Right cardiac atrium (tissue), 5 donors: ENCODE results near the gene RELT. TPM values are rescaled to one million over a fixed set of nuclear protein-coding genes. Genes with fewer than 3 reads are reported as not detected.

Experiments
- ATAC-seq, 2 donors: fragments of 200-7000 bp; cut with Tn5 transposase; one replicate each; pipeline versions ENCODE4 v1.8.0 to v1.9.1; 2020; ENCODE audit warnings: moderate library complexity in 2 of 2, mild to moderate bottlenecking in 1 of 2
- DNase-seq, 3 donors: peaks; one replicate each; pipeline ENCODE4 v3.0.0-alpha.2; 2020
- H3K27ac ChIP-seq: one replicate; pipeline ENCODE4 v1.5.1; 2013; ENCODE audit warnings: mild to moderate bottlenecking, low read length, control low read depth, moderate library complexity
- H3K27me3 ChIP-seq: one replicate; pipeline ENCODE4 v1.6.1; 2013; ENCODE audit not compliant: control insufficient read depth, insufficient read depth
- H3K4me1 ChIP-seq: one replicate; pipeline ENCODE4 v1.6.1; 2013; ENCODE audit warnings: low read length; ENCODE audit not compliant: control insufficient read depth, insufficient read depth
- H3K4me3 ChIP-seq: one replicate; pipeline ENCODE4 v1.5.1; 2013; ENCODE audit warnings: low read length, control low read depth
- H3K9me3 ChIP-seq: one replicate; pipeline ENCODE4 v1.6.1; 2013; ENCODE audit warnings: low read length; ENCODE audit not compliant: control insufficient read depth
- WGBS: extraction: QIAGEN DNeasy Blood & Tissue Kit; methylation state at CpG from one replicate; pipeline ENCODE4 v1.1.7; 2013; 5-methylcytosine and 5-hydroxymethylcytosine counted together
- intact Hi-C, 4 donors: fragments of 100-400 bp; cut with DNase I; formaldehyde crosslinking; loops; one replicate each; pipeline versions ENCODE4 v1.11.0 to v1.14.0; 2022 to 2023
- long read RNA-seq, 4 donors: library from polyadenylated mRNA; unstranded; transcript quantifications; one replicate each; pipeline ENCODE4 v2.0.0, GENCODE V29; 2020 to 2021
- polyA plus RNA-seq: library from polyadenylated mRNA; stranded (reverse); fragments of 200-250 nt; gene quantifications from one replicate; pipeline ENCODE4 v1.2.3, GENCODE V29; 2013
- total RNA-seq, 4 donors: library from RNA; stranded (reverse); fragmentation: NEBNext Ultra II Directional; extraction: Animal tissue kit (Norgen Biotek cat#: 25700); gene quantifications; one replicate each; pipeline ENCODE4 v1.2.1, GENCODE V29; 2021
- donor health status: healthy with polysubstance abuse.
- donor health status: DM: no; HTN: yes; CAD: no.
- donor health status: DM: no; HTN: no; CAD: no.
- donor health status: DM: no; HTN: yes; CAD: no; lungs with severe emphysema.
- donor health status: DM: yes; HTN: yes; CAD: no.

RELT gene
- 10 to 100 TPM in 1 of 4 donors, 1 to 10 TPM in 3; 3.9 to 11.2 (median 7.0) TPM for total RNA-seq
- 4.1 TPM for polyA plus RNA-seq
- long read RNA-seq, donor 1, transcript RELT-204 (5 exons, 3,244 nt) = minor isoform, 10 of 39 reads
- long read RNA-seq, donor 1, transcript RELT-201 (11 exons, 3,535 nt) = major isoform, 12 of 39 reads
- long read RNA-seq, donor 1, partial matches to known transcripts = 6 of 39 reads
- long read RNA-seq, donor 1, other reads (novel, unspliced or antisense) = 11 of 39 reads
- long read RNA-seq, donor 2, transcript RELT-201 (11 exons, 3,535 nt) = major isoform, 7 of 9 reads
- long read RNA-seq, donor 2, partial matches to known transcripts = 0 of 9 reads
- long read RNA-seq, donor 2, other reads (novel, unspliced or antisense) = 1 of 9 reads
- long read RNA-seq, donor 3, transcript RELT-204 (5 exons, 3,244 nt) = major isoform, 68 of 128 reads
- long read RNA-seq, donor 3, transcript RELT-201 (11 exons, 3,535 nt) = minor isoform, 32 of 128 reads
- long read RNA-seq, donor 3, partial matches to known transcripts = 12 of 128 reads
- long read RNA-seq, donor 3, other reads (novel, unspliced or antisense) = 15 of 128 reads
- long read RNA-seq, donor 4, transcript RELT-201 (11 exons, 3,535 nt) = major isoform, 8 of 12 reads
- long read RNA-seq, donor 4, partial matches to known transcripts = 0 of 12 reads
- long read RNA-seq, donor 4, other reads (novel, unspliced or antisense) = 3 of 12 reads

- intact Hi-C loops = no loop called here
- DNase-seq (peak; percentile 91 to 96 (median 96)), ATAC-seq (peak; percentile 91 to 93)
- Histone ChIP-seq H3K4me3 (peak within 1 kb of the TSS; percentile 63), H3K4me1 (no peaks in the 10 kb centered on the region), H3K27ac (peak within 1 kb of the TSS; percentile 72), H3K9me3 (no peaks in the 10 kb centered on the region), H3K27me3 (no peaks in the 10 kb centered on the region)
- WGBS = under 1% methylated on average over 96 of the region's 96 CpGs
Observed at GRCh38 chr11:73376160-73376802, at the start of gene RELT. RELT (plus strand) TSS chr11:73376399; CDS start chr11:73389137, 12,738 bp downstream.

- peak; percentile 13 to 47 (median 36) for DNase-seq
- peak overlapping the region; percentile 30 for H3K27ac ChIP-seq
- ATAC-seq = no peak
- H3K27me3 ChIP-seq = no peaks in the 10 kb centered on the region
- intact Hi-C loops = no loop called here
- no peaks in the 10 kb centered on the region for H3K9me3 ChIP-seq
- no peak overlapping the region for H3K4me3 ChIP-seq
- WGBS = 59% methylated on average over 10 of the region's 10 CpGs
- H3K4me1 ChIP-seq = peaks cover 47% of the 10 kb centered on the region
Observed at GRCh38 chr11:73326929-73327811, 49.0 kb upstream of the RELT start.

- Histone ChIP-seq H3K27ac (peak overlapping the region; percentile 30), H3K4me1 (peaks cover 40% of the 10 kb centered on the region), H3K4me3 (no peak overlapping the region), H3K27me3 (no peaks in the 10 kb centered on the region), H3K9me3 (no peaks in the 10 kb centered on the region)
- intact Hi-C loops = no loop called here
- 71% methylated on average over 4 of the region's 4 CpGs for WGBS
- ATAC-seq = no peak
- no peak for DNase-seq
Observed at GRCh38 chr11:73327812-73328364, 48.3 kb upstream of the RELT start.

GRCh38 chr11:73330569-73331093, 45.6 kb upstream of the RELT start:
- H3K27ac ChIP-seq = peak overlapping the region; percentile 7
- intact Hi-C loops = no loop called here
- DNase-seq = peak in 2 of 3 donors; percentile 43 to 62
- no peak overlapping the region for H3K4me3 ChIP-seq
- H3K27me3 ChIP-seq = no peaks in the 10 kb centered on the region
- peak in 1 of 2 donors; percentile 3 for ATAC-seq
- no peaks in the 10 kb centered on the region for H3K9me3 ChIP-seq
- WGBS = 51% methylated on average over 3 of the region's 3 CpGs
- H3K4me1 ChIP-seq = peaks cover 39% of the 10 kb centered on the region

- H3K4me1 ChIP-seq = peaks cover 39% of the 10 kb centered on the region
- 40% methylated on average over 4 of the region's 4 CpGs for WGBS
Observed at GRCh38 chr11:73331138-73331916, 44.9 kb upstream of the RELT start.

GRCh38 chr11:73333173-73333572, 43.0 kb upstream of the RELT start:
- no peaks in the 10 kb centered on the region for H3K9me3 ChIP-seq
- no peak overlapping the region for H3K4me3 ChIP-seq
- peak overlapping the region; percentile 91 for H3K27ac ChIP-seq
- H3K27me3 ChIP-seq = no peaks in the 10 kb centered on the region
- 75% methylated on average over 11 of the region's 11 CpGs for WGBS
- intact Hi-C loops = no loop called here
- DNase-seq (peak in 2 of 3 donors; percentile 60 to 74), ATAC-seq (no peak)
- H3K4me1 ChIP-seq = peaks cover 31% of the 10 kb centered on the region

More at GRCh38 chr11:73331138-73331916, 44.9 kb upstream of the RELT start:
- Histone ChIP-seq H3K27ac (peak overlapping the region; percentile 40), H3K4me3 (no peak overlapping the region), H3K9me3 (no peaks in the 10 kb centered on the region), H3K27me3 (no peaks in the 10 kb centered on the region)
- peak in 2 of 3 donors; percentile 62 to 81 for DNase-seq
- no peak for ATAC-seq
- intact Hi-C loops = no loop called here

- intact Hi-C loops = loop anchor here in 1 of 4 donors (2.0 kb wide), 1 partner anchor 25 kb away; the partner anchor contains the start of gene ARHGEF17
- Histone ChIP-seq H3K27ac (peak overlapping the region; percentile 91), H3K27me3 (no peaks in the 10 kb centered on the region), H3K4me3 (no peak overlapping the region), H3K4me1 (peaks cover 31% of the 10 kb centered on the region), H3K9me3 (no peaks in the 10 kb centered on the region)
- ATAC-seq = no peak
- WGBS = 57% methylated on average over 4 of the region's 4 CpGs
- DNase-seq = no peak
Observed at GRCh38 chr11:73333640-73334383, 42.4 kb upstream of the RELT start.

- peaks cover 31% of the 10 kb centered on the region for H3K4me1 ChIP-seq
Observed at GRCh38 chr11:73334384-73335203, 41.6 kb upstream of the RELT start.

More at GRCh38 chr11:73334384-73335203, 41.6 kb upstream of the RELT start:
- H3K9me3 ChIP-seq = no peaks in the 10 kb centered on the region
- no peaks in the 10 kb centered on the region for H3K27me3 ChIP-seq
- peak overlapping the region; percentile 91 for H3K27ac ChIP-seq
- peak; percentile 91 for DNase-seq
- ATAC-seq = peak; percentile 56 to 87
- WGBS = 13% methylated on average over 6 of the region's 6 CpGs
- no peak overlapping the region for H3K4me3 ChIP-seq
- intact Hi-C loops = loop anchor here in 3 of 4 donors (1.0 to 2.0 kb wide), 3 partner anchors 26 to 28 kb away; partner anchors contain the start of gene ARHGEF17 (in 1 of the 3)
